GM21576 (cell line): ENCODE data around the gene FEV.
"Not testable (repeated sequence)": the region's sequence is repeated elsewhere in the genome, so short reads cannot be mapped to it uniquely, and the experiment has no call there.

ENCODE experiments used
- ATAC-seq: cut with Tn5 transposase; IDR thresholded peaks from one replicate; pipeline ENCODE4 v1.9.1; 2021; ENCODE audit warnings: mild to moderate bottlenecking, moderate library complexity; ENCODE audit not compliant: unreplicated experiment

Gene FEV

GRCh38 chr2:218946621-218947020 lies 38.4 kb downstream of the FEV start:
- ATAC-seq: no peak

GRCh38 chr2:218944759-218945404 lies 40.1 kb downstream of the FEV start:
- no peak for ATAC-seq

- not testable (repeated sequence) for ATAC-seq
These were observed 53.2 kb downstream of the FEV start for GRCh38 chr2:218931751-218932150.
